HFFc6 (cell line): ENCODE measurements around the gene POMT1. TPM values are rescaled to one million over a fixed set of nuclear protein-coding genes. Genes with fewer than 3 reads are reported as not detected.

ENCODE experiments used
- DNase-seq: peaks from one replicate; pipeline ENCODE4 v3.0.0-alpha.2; 2018
- H3K27ac Mint-ChIP-seq: 2 replicates; pipeline ENCODE4 v1.8.0; 2020; ENCODE audit warnings: mild to moderate bottlenecking, mixed read lengths
- H3K27me3 Mint-ChIP-seq: 2 replicates; pipeline ENCODE4 v1.8.0; 2021; ENCODE audit warnings: mild to moderate bottlenecking, moderate library complexity, mixed read lengths; ENCODE audit not compliant: insufficient read depth
- H3K36me3 Mint-ChIP-seq: 2 replicates; pipeline ENCODE4 v1.8.0; 2021; ENCODE audit warnings: low read depth, mixed read lengths
- H3K4me1 Mint-ChIP-seq: 2 replicates; pipeline ENCODE4 v1.8.0; 2020; ENCODE audit warnings: low read depth, mixed read lengths
- H3K4me3 Mint-ChIP-seq: 2 replicates; pipeline ENCODE4 v1.8.0; 2020; ENCODE audit warnings: mild to moderate bottlenecking, moderate library complexity, mixed read lengths
- H3K9me3 Mint-ChIP-seq: 2 replicates; pipeline ENCODE4 v1.8.0; 2020; ENCODE audit warnings: mild to moderate bottlenecking, mixed read lengths
- total RNA-seq, 6 experiments: library from RNA; stranded (reverse); fragmentation: NEBNext Ultra II Directional; extraction: Animal tissue kit (Norgen Biotek cat#: 25700); gene quantifications; 2 replicates in 1 of 6; 3 replicates in 5 of 6; pipeline ENCODE4 v1.2.3, GENCODE V29; 2021
- TF ChIP-seq, protein P1 (sequence below): fragments of 200-600 bp; sonication (generic); IDR thresholded peaks from 2 replicates; pipeline ENCODE4 v1.5.0; 2021; ENCODE audit warnings: antibody characterized with exemption, mild to moderate bottlenecking

The POMT1 gene
- total RNA-seq, 6 experiments from 2014 or later = 39.0 to 45.7 (median 40.2) TPM

DNA sequence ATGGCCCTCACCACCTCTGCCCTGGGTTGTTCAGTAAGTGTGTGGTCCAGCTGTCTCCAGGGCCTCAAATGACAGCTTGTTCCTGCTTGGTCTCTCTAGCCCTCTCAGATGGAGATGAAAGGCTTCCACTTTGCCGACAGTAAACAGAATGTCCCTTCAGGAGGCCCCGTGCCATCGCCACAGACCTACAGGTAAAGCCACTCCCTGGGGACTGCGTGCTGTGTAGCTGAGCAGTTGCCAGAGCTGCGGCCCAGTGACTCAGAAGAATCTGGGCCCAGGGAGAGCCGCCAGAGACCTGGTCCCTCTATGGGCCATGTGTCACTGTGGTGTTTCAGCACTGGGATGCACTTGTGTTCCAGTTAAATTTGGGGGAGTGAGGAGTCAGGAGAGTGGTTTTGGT lies 10.6 kb upstream of the POMT1 start:
- Mint-ChIP-seq H3K27ac (no peak overlapping the region), H3K9me3 (no peaks in the 10 kb centered on the region), H3K27me3 (peaks cover 11% of the 10 kb centered on the region), H3K36me3 (peaks cover 16% of the 10 kb centered on the region), H3K4me1 (no peaks in the 10 kb centered on the region), H3K4me3 (no peak overlapping the region)
- no peak for DNase-seq
- TF ChIP-seq, protein P1, sequence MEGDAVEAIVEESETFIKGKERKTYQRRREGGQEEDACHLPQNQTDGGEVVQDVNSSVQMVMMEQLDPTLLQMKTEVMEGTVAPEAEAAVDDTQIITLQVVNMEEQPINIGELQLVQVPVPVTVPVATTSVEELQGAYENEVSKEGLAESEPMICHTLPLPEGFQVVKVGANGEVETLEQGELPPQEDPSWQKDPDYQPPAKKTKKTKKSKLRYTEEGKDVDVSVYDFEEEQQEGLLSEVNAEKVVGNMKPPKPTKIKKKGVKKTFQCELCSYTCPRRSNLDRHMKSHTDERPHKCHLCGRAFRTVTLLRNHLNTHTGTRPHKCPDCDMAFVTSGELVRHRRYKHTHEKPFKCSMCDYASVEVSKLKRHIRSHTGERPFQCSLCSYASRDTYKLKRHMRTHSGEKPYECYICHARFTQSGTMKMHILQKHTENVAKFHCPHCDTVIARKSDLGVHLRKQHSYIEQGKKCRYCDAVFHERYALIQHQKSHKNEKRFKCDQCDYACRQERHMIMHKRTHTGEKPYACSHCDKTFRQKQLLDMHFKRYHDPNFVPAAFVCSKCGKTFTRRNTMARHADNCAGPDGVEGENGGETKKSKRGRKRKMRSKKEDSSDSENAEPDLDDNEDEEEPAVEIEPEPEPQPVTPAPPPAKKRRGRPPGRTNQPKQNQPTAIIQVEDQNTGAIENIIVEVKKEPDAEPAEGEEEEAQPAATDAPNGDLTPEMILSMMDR = no peak

DNA sequence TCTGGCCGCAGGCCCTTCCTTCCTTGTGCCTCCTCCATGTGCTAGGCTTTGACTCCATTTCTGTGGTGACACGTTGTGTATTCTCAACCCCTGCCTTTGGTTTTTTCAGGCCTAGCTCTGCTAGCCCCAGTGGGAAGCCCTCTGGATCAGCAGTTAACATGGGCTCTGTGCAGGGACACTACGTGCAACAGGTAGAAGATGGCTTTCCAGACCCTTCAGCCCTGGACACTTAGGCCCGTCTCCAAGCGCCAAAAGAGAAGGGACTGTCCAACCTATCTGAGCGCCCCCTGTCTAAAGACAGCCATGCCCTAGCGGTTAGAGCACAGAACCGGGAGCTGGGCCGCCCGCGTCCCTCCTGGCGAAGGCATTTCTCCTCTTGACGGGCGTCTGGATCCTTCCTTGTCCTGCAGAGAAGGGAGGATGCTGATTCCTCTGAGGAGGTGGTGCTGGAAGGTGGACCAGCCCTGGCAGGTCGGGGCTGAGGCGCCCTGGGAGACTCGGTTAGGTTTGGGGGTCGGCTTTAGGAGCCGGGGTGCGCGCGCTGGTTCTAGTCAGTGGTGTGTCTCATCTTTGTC lies 8.3 kb upstream of the POMT1 start:
- Mint-ChIP-seq H3K4me3 (no peak overlapping the region), H3K27ac (no peak overlapping the region), H3K27me3 (peaks cover 7% of the 10 kb centered on the region), H3K9me3 (no peaks in the 10 kb centered on the region), H3K36me3 (peaks cover 12% of the 10 kb centered on the region), H3K4me1 (no peaks in the 10 kb centered on the region)
- DNase-seq = no peak
- TF ChIP-seq, protein P1 = no peak; the same call in 1 of the 2 replicates

DNA sequence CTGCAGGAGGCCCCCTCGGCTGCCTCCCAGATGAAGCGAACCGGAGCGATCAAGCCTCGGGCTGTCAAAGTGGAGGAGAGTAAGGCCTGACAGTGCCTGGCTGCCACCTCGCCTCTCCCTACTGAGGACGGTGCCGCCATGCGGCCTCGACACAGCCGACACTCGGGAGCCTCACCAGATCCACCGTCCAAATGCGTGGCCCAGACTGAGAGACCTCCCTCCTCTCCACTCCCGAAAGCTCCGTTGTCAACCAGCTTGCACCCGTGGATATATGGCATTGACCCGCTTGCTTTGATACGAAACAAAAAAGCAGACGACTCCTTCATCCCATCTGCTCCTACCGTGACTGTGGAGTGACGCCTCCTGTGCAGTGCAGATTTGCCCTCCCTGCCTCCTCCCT lies 6.9 kb upstream of the POMT1 start:
- TF ChIP-seq, protein P1 = no peak
- Mint-ChIP-seq H3K9me3 (no peaks in the 10 kb centered on the region), H3K36me3 (peaks cover 10% of the 10 kb centered on the region), H3K4me1 (peaks cover 7% of the 10 kb centered on the region), H3K27ac (no peak overlapping the region), H3K27me3 (peaks cover 10% of the 10 kb centered on the region), H3K4me3 (no peak overlapping the region)
- DNase-seq = no peak

DNA sequence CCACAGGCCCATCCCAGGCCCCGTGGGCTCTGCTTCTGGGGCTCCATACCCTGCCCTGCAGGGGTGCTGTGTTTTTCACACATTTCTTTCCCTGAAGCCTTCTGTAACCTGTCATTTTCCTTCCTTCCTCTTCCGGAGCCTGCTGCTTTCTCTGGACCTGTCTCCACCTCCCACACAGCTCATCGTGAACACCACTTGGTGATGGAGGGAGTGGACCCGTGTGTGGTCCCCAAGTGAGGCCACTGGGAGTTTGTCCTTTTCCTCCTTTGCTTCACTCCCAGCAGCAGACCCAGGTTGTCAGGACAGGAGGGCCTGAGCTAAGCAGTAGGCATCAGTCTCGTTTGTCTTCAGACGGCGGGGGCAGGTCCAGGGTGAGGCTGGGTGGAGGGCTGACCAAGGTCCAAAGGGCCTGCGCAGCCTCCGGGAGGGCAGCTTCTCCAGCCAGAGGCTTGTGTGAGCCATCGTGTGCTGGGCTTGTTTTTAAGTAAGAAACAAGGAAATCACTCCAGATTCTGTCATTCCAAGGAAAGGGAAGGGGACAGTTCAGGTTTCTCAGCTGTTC lies 5.8 kb upstream of the POMT1 start:
- Mint-ChIP-seq H3K4me3 (no peak overlapping the region), H3K9me3 (no peaks in the 10 kb centered on the region), H3K27me3 (peaks cover 13% of the 10 kb centered on the region), H3K36me3 (peaks cover 18% of the 10 kb centered on the region), H3K27ac (no peak overlapping the region), H3K4me1 (peaks cover 15% of the 10 kb centered on the region)
- TF ChIP-seq, protein P1 = no peak
- DNase-seq = no peak

DNA sequence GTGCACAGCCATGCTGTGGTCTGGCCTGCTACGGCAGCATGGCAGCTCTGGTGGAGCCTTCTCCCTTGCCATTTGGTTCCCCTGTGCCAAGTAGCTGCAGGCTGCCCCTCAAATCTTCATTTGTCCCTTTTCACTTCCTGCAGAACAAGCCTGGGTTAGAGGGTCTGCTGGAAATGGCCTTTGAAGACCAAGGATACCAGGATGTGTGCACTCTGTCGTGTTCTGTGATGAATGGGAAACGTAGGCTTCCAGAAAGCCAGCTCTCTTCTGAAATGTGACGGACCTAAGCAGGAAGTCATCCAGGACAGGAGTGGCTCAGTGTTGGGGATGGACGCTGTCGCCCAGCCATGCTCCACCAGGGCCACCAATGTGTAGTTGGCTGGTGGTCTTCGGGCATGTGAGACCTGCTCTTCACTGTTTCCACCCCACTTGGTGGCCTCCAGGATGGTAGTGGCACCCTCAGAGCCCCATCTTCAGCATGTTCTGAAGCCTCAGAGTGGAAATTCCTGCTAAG lies 3.4 kb upstream of the POMT1 start:
- Mint-ChIP-seq H3K27me3 (peaks cover 29% of the 10 kb centered on the region), H3K27ac (no peak overlapping the region), H3K4me1 (peaks cover 27% of the 10 kb centered on the region), H3K36me3 (peaks cover 20% of the 10 kb centered on the region), H3K9me3 (peaks cover 10% of the 10 kb centered on the region; the same call in 1 of the 2 replicates), H3K4me3 (no peak overlapping the region)
- TF ChIP-seq, protein P1 = no peak
- DNase-seq = no peak
